Upper lobe of left lung (tissue), 6 donors: ENCODE data around the gene DISC1. TPM values are rescaled to one million over a fixed set of nuclear protein-coding genes. Genes with fewer than 3 reads are reported as not detected.

Source experiments
- ATAC-seq, 2 donors: fragments of 200-7000 bp; cut with Tn5 transposase; one replicate each; pipeline ENCODE4 v1.9.1; 2022; ENCODE audit warnings: mild to moderate bottlenecking in 2 of 2, moderate library complexity in 2 of 2; ENCODE audit not compliant: low FRiP score in 2 of 2
- DNase-seq, 2 donors: peaks; one replicate each; pipeline ENCODE4 v3.0.0-alpha.2; 2019 to 2020
- H3K27ac ChIP-seq, 4 donors: fragments of 200-600 bp; sonication (generic); one replicate each; pipeline ENCODE4 v1.5.1; 2016 to 2019
- H3K27me3 ChIP-seq, 4 donors: fragments of 200-600 bp; sonication (generic); one replicate each; pipeline ENCODE4 v1.5.1; 2017 to 2019
- H3K36me3 ChIP-seq, 4 donors: fragments of 200-600 bp; sonication (generic); one replicate each; pipeline ENCODE4 v1.5.1; 2016 to 2019
- H3K4me1 ChIP-seq, 4 donors: fragments of 200-600 bp; sonication (generic); one replicate each; pipeline ENCODE4 v1.5.1; 2018 to 2019
- H3K4me3 ChIP-seq, 4 donors: fragments of 200-600 bp; sonication (generic); one replicate each; pipeline ENCODE4 v1.5.1; 2017 to 2019; ENCODE audit warnings: mild to moderate bottlenecking in 2 of 4, moderate library complexity in 1 of 4
- H3K9me3 ChIP-seq, 4 donors: fragments of 200-600 bp; sonication (generic); one replicate each; pipeline ENCODE4 v1.5.1; 2018 to 2019
- CTCF ChIP-seq, 6 experiments: fragments of 450-650 bp in 4 of 6; fragments of 200-600 bp in 2 of 6; sonication (generic) in 2 of 6; IDR thresholded peaks; one replicate each; pipeline ENCODE4 v1.5.1; 2016 to 2019; ENCODE audit warnings: antibody characterized with exemption in 6 of 6
- EP300 ChIP-seq, 4 donors: sonication (generic); formaldehyde crosslinking; IDR thresholded peaks; one replicate each; pipeline ENCODE4 v1.5.1; 2017; ENCODE audit warnings: antibody characterized with exemption in 4 of 4, control low read depth in 2 of 4
- POLR2A ChIP-seq, 4 donors: fragments of 450-650 bp; IDR thresholded peaks; one replicate each; pipeline ENCODE4 v1.5.1; 2016 to 2017; ENCODE audit warnings: antibody characterized with exemption in 4 of 4, mild to moderate bottlenecking in 2 of 4
- POLR2AphosphoS5 ChIP-seq, 2 donors: sonication (generic); formaldehyde crosslinking; IDR thresholded peaks; one replicate each; pipeline ENCODE4 v1.5.1; 2017; ENCODE audit warnings: antibody characterized with exemption in 2 of 2
- WGBS, 2 donors: methylation state at CpG; one replicate each; pipeline ENCODE4 v1.1.5; 2017 to 2018; 5-methylcytosine and 5-hydroxymethylcytosine counted together
- total RNA-seq, 6 donors: library from RNA; depleted of rRNA in 4 of 6; stranded (reverse); fragments of >200 nt in 4 of 6; gene quantifications; one replicate each; pipeline versions ENCODE4 v1.1.0 to v1.2.1, GENCODE V29; 2016 to 2021
- donor health status: DM: no; HTN: no; CAD: no; lungs with moderate emphysema.
- donor health status: DM: no; HTN: yes; CAD: no; lungs with severe emphysema.

The DISC1 gene
- total RNA-seq, 6 donors from 2014 or later, result 6.1 to 16.8 (median 10.5) TPM

DNA sequence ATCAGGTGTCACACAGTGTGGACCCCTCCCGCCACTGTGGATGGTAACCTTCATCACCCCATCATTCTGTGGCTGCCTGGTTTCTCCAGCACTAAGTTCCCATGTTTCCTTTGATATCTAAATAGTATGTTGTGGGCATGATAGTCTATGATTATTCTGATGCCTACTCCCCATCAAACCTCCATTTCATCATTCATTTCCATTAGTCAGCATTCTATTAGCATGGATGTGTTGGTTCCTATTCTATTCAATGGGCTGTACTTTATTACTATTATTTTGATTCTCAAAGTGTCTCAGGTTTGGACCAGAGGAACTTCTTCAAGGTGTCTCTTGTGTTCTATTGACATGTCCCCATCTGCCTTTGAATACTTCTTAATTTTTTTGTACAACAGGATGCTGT lies 112.0 kb downstream of the DISC1 start:
- Histone ChIP-seq H3K27me3 (no peaks in the 10 kb centered on the region), H3K27ac (no peak overlapping the region), H3K36me3 (no peaks in the 10 kb centered on the region), H3K9me3 (no peaks in the 10 kb centered on the region), H3K4me1 (no peaks in the 10 kb centered on the region), H3K4me3 (no peak overlapping the region)
- DNase-seq (no peak), ATAC-seq (no peak)
- TF ChIP-seq POLR2A (IDR thresholded peaks at IDR 0.05) (no peak), POLR2AphosphoS5 (IDR thresholded peaks at IDR 0.05) (no peak), EP300 (IDR thresholded peaks at IDR 0.05) (no peak), CTCF (IDR thresholded peaks at IDR 0.05) (no peak)
- 100% methylated on average over 1 of the region's 1 CpG for WGBS, 2 donors

DNA sequence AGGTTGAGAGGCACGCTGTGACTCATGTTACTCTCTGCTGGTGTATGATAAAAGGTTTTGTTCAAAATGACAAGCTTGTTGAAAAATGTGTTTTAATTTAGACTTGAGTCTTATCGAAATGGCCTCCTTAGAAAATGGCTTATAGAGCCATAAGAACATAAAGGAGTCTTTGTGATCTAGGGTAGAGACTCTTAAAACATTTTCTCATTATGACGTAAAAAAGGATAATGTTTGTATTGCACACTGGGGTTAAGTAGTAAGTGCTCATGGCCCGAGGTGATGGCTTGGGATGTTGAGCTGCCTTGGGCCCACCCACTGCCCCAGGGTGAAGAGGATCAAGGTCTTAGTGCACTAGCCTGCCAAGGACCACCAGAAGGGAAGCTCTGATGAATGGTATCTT lies 117.4 kb downstream of the DISC1 start:
- Histone ChIP-seq H3K9me3 (no peaks in the 10 kb centered on the region), H3K4me3 (no peak overlapping the region), H3K27me3 (no peaks in the 10 kb centered on the region), H3K27ac (no peak overlapping the region), H3K36me3 (no peaks in the 10 kb centered on the region), H3K4me1 (no peaks in the 10 kb centered on the region)
- no peak for ATAC-seq
- no peak for DNase-seq
- no peak for TF ChIP-seq CTCF (IDR thresholded peaks at IDR 0.05)
- TF ChIP-seq POLR2AphosphoS5 (IDR thresholded peaks at IDR 0.05), result no peak
- TF ChIP-seq POLR2A (IDR thresholded peaks at IDR 0.05), result no peak
- no peak for TF ChIP-seq EP300 (IDR thresholded peaks at IDR 0.05)
- WGBS, 2 donors, result 80 to 82% methylated on average over 4 of the region's 4 CpGs

DNA sequence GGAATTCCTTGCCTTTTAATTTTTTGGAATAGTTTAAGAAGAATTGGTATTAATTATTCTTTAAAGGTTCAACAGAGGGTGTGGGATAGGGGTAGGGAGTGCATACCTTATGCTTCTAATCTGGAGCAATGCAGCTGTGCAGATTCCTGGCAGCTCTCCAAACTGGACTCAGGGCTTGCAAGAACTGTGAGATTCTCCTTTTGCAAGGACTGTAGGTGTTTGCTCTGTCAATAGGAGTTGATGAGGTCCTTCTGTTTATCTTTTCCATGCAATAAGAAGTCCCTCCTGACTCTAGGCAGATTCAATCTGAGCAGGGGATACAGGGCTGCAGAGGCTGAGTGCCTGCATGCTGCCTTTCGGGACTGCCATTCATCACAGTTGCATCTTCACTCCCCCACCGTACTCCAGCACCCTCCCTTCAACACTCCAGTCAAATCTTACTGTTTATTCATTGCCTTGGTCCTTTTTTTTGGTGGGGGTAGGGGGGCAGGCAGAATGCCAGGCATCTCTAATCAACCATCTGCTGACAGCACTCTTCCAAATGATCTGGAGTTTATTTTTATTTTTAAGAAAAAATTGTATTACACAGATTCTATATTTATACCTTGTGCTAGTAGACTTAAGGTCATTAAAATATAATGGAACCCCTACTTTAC lies 122.3 kb downstream of the DISC1 start:
- no peaks in the 10 kb centered on the region for H3K27me3 ChIP-seq
- H3K27ac ChIP-seq, result no peak overlapping the region
- peaks cover 6 to 12% (median 7%) of the 10 kb centered on the region in 4 donors for H3K9me3 ChIP-seq
- no peaks in the 10 kb centered on the region for H3K4me1 ChIP-seq
- peaks cover 0 to 10% (median 0%) of the 10 kb centered on the region in 4 donors for H3K36me3 ChIP-seq
- TF ChIP-seq POLR2A (IDR thresholded peaks at IDR 0.05) (no peak), CTCF (IDR thresholded peaks at IDR 0.05) (no peak), POLR2AphosphoS5 (IDR thresholded peaks at IDR 0.05) (no peak), EP300 (IDR thresholded peaks at IDR 0.05) (no peak)
- H3K4me3 ChIP-seq, result no peak overlapping the region
- no peak for ATAC-seq
- 78 to 81% methylated on average over 2 of the region's 2 CpGs for WGBS, 2 donors
- DNase-seq, result no peak

GRCh38 chr1:231750296-231750695 lies 123.7 kb downstream of the DISC1 start:
- Histone ChIP-seq H3K27ac (no peak overlapping the region), H3K4me3 (no peak overlapping the region), H3K27me3 (no peaks in the 10 kb centered on the region), H3K9me3 (peaks cover 6 to 14% (median 7%) of the 10 kb centered on the region in 4 donors), H3K36me3 (peaks cover 0 to 10% (median 0%) of the 10 kb centered on the region in 4 donors), H3K4me1 (no peaks in the 10 kb centered on the region)
- no peak for DNase-seq
- TF ChIP-seq POLR2A (IDR thresholded peaks at IDR 0.05), result no peak
- TF ChIP-seq POLR2AphosphoS5 (IDR thresholded peaks at IDR 0.05), result no peak
- no peak for TF ChIP-seq EP300 (IDR thresholded peaks at IDR 0.05)
- TF ChIP-seq CTCF (IDR thresholded peaks at IDR 0.05), result no peak
- no peak for ATAC-seq
- 85 to 89% methylated on average over 2 of the region's 2 CpGs for WGBS, 2 donors

GRCh38 chr1:231750818-231751362 lies 124.3 kb downstream of the DISC1 start:
- H3K4me3 ChIP-seq, result no peak overlapping the region
- H3K9me3 ChIP-seq, result peaks cover 6 to 14% (median 7%) of the 10 kb centered on the region in 4 donors
- H3K27me3 ChIP-seq, result no peaks in the 10 kb centered on the region
- no peak for ATAC-seq
- peaks cover 0 to 10% (median 0%) of the 10 kb centered on the region in 4 donors for H3K36me3 ChIP-seq
- DNase-seq, result no peak
- TF ChIP-seq CTCF (IDR thresholded peaks at IDR 0.05) (no peak), EP300 (IDR thresholded peaks at IDR 0.05) (no peak)
- H3K27ac ChIP-seq, result no peak overlapping the region
- no peaks in the 10 kb centered on the region for H3K4me1 ChIP-seq
- WGBS, 2 donors, result 68 to 89% methylated on average over 3 of the region's 3 CpGs
